HEK293T (cell line): ENCODE results near the gene BCL3.

ENCODE experiments used
- ARNT ChIP-seq: fragments of 450-650 bp; IDR thresholded peaks from 2 replicates; pipeline ENCODE4 v1.6.1; 2017; ENCODE audit warnings: mild to moderate bottlenecking
- ELF4 ChIP-seq: fragments of 450-650 bp; IDR thresholded peaks from 2 replicates; pipeline ENCODE4 v1.6.1; 2017; ENCODE audit warnings: antibody characterized with exemption
- FOXM1 ChIP-seq: fragments of 450-650 bp; IDR thresholded peaks from 2 replicates; pipeline ENCODE4 v1.6.1; 2017; ENCODE audit warnings: mild to moderate bottlenecking, borderline replicate concordance
- LEF1 ChIP-seq: fragments of 450-650 bp; IDR thresholded peaks from 2 replicates; pipeline ENCODE4 v1.6.1; 2017; ENCODE audit warnings: mild to moderate bottlenecking, borderline replicate concordance
- NFRKB ChIP-seq: fragments of 450-650 bp; IDR thresholded peaks from 2 replicates; pipeline ENCODE4 v1.6.1; 2016; ENCODE audit warnings: mild to moderate bottlenecking, moderate library complexity
- PKNOX1 ChIP-seq: fragments of 450-650 bp; IDR thresholded peaks from 2 replicates; pipeline ENCODE4 v1.6.1; 2016
- SP1 ChIP-seq: fragments of 450-650 bp; IDR thresholded peaks from 2 replicates; pipeline ENCODE4 v1.6.1; 2017
- SUZ12 ChIP-seq: fragments of 450-650 bp; IDR thresholded peaks from 2 replicates; pipeline ENCODE4 v1.6.1; 2016; ENCODE audit warnings: mild to moderate bottlenecking

DNA sequence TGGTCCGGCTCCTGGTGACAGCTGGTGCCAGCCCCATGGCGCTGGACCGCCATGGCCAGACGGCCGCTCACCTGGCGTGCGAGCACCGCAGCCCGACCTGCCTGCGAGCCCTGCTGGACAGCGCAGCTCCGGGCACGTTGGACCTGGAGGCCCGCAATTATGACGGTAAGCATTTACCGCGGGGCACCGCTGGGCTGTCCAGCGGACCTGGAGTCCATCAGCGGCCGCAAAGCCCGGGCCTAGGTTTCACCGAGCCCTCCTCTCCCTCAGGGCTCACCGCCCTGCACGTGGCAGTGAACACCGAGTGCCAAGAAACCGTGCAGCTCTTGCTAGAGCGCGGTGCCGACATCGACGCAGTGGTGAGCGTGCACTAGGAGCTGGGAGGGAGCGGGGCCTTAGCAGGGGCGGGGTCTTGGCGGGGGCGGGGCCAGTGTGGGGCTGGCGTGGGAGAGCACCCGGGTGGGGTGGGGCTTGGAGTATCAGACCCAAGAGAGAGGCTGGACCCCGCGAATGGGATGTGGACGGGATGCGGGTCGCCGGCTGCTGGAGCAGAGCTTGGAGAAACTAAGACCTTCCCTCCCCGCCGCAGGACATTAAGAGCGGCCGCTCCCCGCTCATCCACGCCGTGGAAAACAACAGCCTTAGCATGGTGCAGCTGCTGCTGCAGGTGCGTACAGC is 8.7 kb downstream of the BCL3 start:
- no peak for TF ChIP-seq LEF1
- no peak for TF ChIP-seq SUZ12
- no peak for TF ChIP-seq NFRKB
- no peak for TF ChIP-seq SP1
- no peak for TF ChIP-seq PKNOX1
- TF ChIP-seq FOXM1, result no peak
- no peak for TF ChIP-seq ARNT
- no peak for TF ChIP-seq ELF4
